ENCODE data around the gene NPS. TPM values are rescaled to one million over a fixed set of nuclear protein-coding genes. Genes with fewer than 3 reads are reported as not detected.

The NPS gene
- polyA plus RNA-seq, 2 of the 4 experiments (the other 2 are of a cell fraction), result not detected

DNA sequence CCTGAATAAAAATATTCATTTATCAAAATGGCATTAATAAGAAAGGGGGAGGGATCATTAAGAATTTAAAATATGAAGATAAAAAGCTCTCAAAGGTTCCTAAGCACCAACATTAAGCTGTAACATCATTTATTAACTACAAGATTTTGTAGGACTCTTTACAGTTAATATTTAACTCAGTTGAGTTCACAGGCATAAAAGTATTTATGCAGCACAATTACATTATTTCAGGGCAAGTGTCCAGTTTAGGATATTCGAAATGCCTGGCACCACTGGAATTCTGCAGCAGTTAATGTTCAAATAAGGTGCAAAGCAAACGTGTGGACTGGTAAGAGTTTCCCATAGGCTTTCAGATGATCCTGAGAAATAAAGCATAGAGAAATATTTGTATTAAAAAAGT lies 30.5 kb downstream of the NPS start:
- Histone ChIP-seq H3K9me3 (no peaks in the 10 kb centered on the region), H3K4me1 (no peaks in the 10 kb centered on the region), H3K27ac (no peak overlapping the region), H3K4me2 (no peak overlapping the region), H3K4me3 (no peak overlapping the region)
- FAIRE-seq (no peak), ATAC-seq (no peak), DNase-seq (ENCODE audit: low read depth in 1 of 2, low spot score in 1 of 2) (no peak)
- CTCF ChIA-PET, result interaction anchor here (1.4 kb wide), 1 partner anchor 15 kb away, joined by 6 read pairs; no protein-coding TSS in a partner anchor
- WGBS (ENCODE audit: missing lambda C conversion rate), result 3% methylated on average over 2 of the region's 2 CpGs
- POLR2A ChIA-PET, result no interaction called here
- no peak for TF ChIP-seq CBX8 (IDR thresholded peaks at IDR 0.05)
- no peak for TF ChIP-seq EP300 (IDR thresholded peaks at IDR 0.05)
- TF ChIP-seq HDAC2 (IDR thresholded peaks at IDR 0.05), result no peak
- TF ChIP-seq NFE2L2 (conservative IDR thresholded peaks at IDR 0.05; ENCODE audit: low read length), result no peak
- TF ChIP-seq POLR2A (IDR thresholded peaks at IDR 0.05; ENCODE audit: low read length), result no peak

DNA sequence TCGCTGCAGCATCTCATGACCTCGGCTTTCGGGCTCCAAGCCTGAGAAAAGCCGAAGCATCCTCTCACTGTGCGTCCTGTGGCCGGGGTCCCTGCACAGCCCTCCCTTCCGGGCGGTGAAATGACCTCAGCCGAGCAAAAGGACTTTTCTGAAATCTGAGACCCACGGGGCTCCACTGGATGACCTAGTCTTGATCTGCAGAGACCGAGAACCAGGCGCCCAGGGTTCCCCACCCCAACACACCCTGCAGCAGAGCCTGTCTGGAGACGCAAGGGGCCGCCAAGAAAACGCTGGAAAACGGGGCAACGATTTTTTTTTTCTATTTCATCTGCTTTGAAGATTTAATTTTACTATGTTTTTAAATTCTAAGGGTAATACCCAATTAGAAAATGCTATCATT lies 31.7 kb downstream of the NPS start:
- no peak for TF ChIP-seq CBX2 (IDR thresholded peaks at IDR 0.05; ENCODE audit: borderline replicate concordance, low read depth)
- no peak for TF ChIP-seq CHD4 (IDR thresholded peaks at IDR 0.05; ENCODE audit: borderline replicate concordance)
- no peak for TF ChIP-seq PHF8 (IDR thresholded peaks at IDR 0.05; ENCODE audit: borderline replicate concordance, low read depth)
- no peak for TF ChIP-seq SMC3 (IDR thresholded peaks at IDR 0.05)
- TF ChIP-seq, protein P1, sequence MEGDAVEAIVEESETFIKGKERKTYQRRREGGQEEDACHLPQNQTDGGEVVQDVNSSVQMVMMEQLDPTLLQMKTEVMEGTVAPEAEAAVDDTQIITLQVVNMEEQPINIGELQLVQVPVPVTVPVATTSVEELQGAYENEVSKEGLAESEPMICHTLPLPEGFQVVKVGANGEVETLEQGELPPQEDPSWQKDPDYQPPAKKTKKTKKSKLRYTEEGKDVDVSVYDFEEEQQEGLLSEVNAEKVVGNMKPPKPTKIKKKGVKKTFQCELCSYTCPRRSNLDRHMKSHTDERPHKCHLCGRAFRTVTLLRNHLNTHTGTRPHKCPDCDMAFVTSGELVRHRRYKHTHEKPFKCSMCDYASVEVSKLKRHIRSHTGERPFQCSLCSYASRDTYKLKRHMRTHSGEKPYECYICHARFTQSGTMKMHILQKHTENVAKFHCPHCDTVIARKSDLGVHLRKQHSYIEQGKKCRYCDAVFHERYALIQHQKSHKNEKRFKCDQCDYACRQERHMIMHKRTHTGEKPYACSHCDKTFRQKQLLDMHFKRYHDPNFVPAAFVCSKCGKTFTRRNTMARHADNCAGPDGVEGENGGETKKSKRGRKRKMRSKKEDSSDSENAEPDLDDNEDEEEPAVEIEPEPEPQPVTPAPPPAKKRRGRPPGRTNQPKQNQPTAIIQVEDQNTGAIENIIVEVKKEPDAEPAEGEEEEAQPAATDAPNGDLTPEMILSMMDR (IDR thresholded peaks at IDR 0.05), result no peak
- TF ChIP-seq MAZ (IDR thresholded peaks at IDR 0.05; ENCODE audit: borderline replicate concordance, low read depth, low read length), result no peak
- TF ChIP-seq, protein P2, sequence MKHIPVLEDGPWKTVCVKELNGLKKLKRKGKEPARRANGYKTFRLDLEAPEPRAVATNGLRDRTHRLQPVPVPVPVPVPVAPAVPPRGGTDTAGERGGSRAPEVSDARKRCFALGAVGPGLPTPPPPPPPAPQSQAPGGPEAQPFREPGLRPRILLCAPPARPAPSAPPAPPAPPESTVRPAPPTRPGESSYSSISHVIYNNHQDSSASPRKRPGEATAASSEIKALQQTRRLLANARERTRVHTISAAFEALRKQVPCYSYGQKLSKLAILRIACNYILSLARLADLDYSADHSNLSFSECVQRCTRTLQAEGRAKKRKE (CRISPR knock-in tag; IDR thresholded peaks at IDR 0.05; ENCODE audit: low read depth), result no peak
- TF ChIP-seq, protein P3, sequence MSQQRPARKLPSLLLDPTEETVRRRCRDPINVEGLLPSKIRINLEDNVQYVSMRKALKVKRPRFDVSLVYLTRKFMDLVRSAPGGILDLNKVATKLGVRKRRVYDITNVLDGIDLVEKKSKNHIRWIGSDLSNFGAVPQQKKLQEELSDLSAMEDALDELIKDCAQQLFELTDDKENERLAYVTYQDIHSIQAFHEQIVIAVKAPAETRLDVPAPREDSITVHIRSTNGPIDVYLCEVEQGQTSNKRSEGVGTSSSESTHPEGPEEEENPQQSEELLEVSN (IDR thresholded peaks at IDR 0.05; ENCODE audit: borderline replicate concordance, low read depth), result no peak
- TF ChIP-seq TP53 (CRISPR knock-in tag; IDR thresholded peaks at IDR 0.05), result no peak
- no peak for TF ChIP-seq NFE2L2 (conservative IDR thresholded peaks at IDR 0.05; ENCODE audit: low read length)
- TF ChIP-seq, protein P4, sequence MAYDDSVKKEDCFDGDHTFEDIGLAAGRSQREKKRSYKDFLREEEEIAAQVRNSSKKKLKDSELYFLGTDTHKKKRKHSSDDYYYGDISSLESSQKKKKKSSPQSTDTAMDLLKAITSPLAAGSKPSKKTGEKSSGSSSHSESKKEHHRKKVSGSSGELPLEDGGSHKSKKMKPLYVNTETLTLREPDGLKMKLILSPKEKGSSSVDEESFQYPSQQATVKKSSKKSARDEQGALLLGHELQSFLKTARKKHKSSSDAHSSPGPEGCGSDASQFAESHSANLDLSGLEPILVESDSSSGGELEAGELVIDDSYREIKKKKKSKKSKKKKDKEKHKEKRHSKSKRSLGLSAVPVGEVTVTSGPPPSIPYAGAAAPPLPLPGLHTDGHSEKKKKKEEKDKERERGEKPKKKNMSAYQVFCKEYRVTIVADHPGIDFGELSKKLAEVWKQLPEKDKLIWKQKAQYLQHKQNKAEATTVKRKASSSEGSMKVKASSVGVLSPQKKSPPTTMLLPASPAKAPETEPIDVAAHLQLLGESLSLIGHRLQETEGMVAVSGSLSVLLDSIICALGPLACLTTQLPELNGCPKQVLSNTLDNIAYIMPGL (CRISPR knock-in tag; IDR thresholded peaks at IDR 0.05; ENCODE audit: borderline replicate concordance), result no peak
- no peak for TF ChIP-seq NPAS2 (CRISPR knock-in tag; IDR thresholded peaks at IDR 0.05; ENCODE audit: borderline replicate concordance)
- no peak for TF ChIP-seq RARB (CRISPR knock-in tag; IDR thresholded peaks at IDR 0.05)
- no peak for TF ChIP-seq BHLHE40 (IDR thresholded peaks at IDR 0.05; ENCODE audit: low read depth, low read length)
- no peak for TF ChIP-seq GATA3 (IDR thresholded peaks at IDR 0.05; ENCODE audit: borderline replicate concordance)
- TF ChIP-seq, protein P5, sequence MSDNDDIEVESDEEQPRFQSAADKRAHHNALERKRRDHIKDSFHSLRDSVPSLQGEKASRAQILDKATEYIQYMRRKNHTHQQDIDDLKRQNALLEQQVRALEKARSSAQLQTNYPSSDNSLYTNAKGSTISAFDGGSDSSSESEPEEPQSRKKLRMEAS (IDR thresholded peaks at IDR 0.05), result no peak
- TF ChIP-seq, protein P6, sequence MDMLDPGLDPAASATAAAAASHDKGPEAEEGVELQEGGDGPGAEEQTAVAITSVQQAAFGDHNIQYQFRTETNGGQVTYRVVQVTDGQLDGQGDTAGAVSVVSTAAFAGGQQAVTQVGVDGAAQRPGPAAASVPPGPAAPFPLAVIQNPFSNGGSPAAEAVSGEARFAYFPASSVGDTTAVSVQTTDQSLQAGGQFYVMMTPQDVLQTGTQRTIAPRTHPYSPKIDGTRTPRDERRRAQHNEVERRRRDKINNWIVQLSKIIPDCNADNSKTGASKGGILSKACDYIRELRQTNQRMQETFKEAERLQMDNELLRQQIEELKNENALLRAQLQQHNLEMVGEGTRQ (IDR thresholded peaks at IDR 0.05), result no peak
- no peak for TF ChIP-seq RFX5 (IDR thresholded peaks at IDR 0.05)
- no peak for TF ChIP-seq FOSB (CRISPR knock-in tag; IDR thresholded peaks at IDR 0.05)
- H3K4me2 ChIP-seq, result no peak overlapping the region
- H3K27ac ChIP-seq, result no peak overlapping the region
- no peak overlapping the region for H3K4me3 ChIP-seq
- ATAC-seq, result no peak
- CTCF ChIA-PET, result no interaction called here
- H3K9me3 ChIP-seq, result 0 out of 3 replicates have a peak, but pooled peaks cover under 1% of the 10 kb centered on the region
- FAIRE-seq, result no peak
- H3K4me1 ChIP-seq, result no peaks in the 10 kb centered on the region
- no peak for DNase-seq (ENCODE audit: low read depth in 1 of 2, low spot score in 1 of 2)
- POLR2A ChIA-PET, result no interaction called here
- WGBS (ENCODE audit: missing lambda C conversion rate), result 26% methylated on average over 17 of the region's 17 CpGs

Data from A549 (cell line).